K562 (cell line): ENCODE data around the gene LHFPL5. TPM values are rescaled to one million over a fixed set of nuclear protein-coding genes. Genes with fewer than 3 reads are reported as not detected.
A peak's percentile ranks its signal among the peaks of the same experiment; 100 is the strongest.

Experiments used
- BRCA1 ChIP-seq, 2 experiments: fragments of 450-650 bp in 1 of 2; sonication (generic) in 1 of 2; formaldehyde crosslinking in 1 of 2; IDR thresholded peaks; 2 replicates each; pipeline versions ENCODE4 v1.5.0 to v1.6.1; 2017 to 2020; ENCODE audit warnings: mild to moderate bottlenecking in 1 of 2, missing genetic modification reagents in 1 of 2
- C11orf30 ChIP-seq: fragments of 450-650 bp; IDR thresholded peaks from 2 replicates; pipeline ENCODE4 v1.6.1; 2016; ENCODE audit warnings: low read depth, mild to moderate bottlenecking
- CBFA2T2 ChIP-seq: fragments of 450-650 bp; conservative IDR thresholded peaks from 2 replicates; pipeline ENCODE4 v1.6.1; 2017; ENCODE audit warnings: mild to moderate bottlenecking
- CBX3 ChIP-seq, 2 experiments: IDR thresholded peaks; 1 replicate in 1 of 2; 2 replicates in 1 of 2; pipeline ENCODE4 v1.6.1; 2012; ENCODE audit warnings: inconsistent platforms in 2 of 2, low read length in 2 of 2, borderline replicate concordance in 1 of 2, control low read depth in 1 of 2
- KLF13 ChIP-seq: fragments of 450-650 bp; IDR thresholded peaks from 2 replicates; pipeline ENCODE4 v1.6.1; 2016; ENCODE audit warnings: missing genetic modification characterization, low read depth, mild to moderate bottlenecking, missing compliant biosample characterization, moderate library complexity, borderline replicate concordance
- NFYB ChIP-seq: IDR thresholded peaks from 2 replicates; pipeline ENCODE4 v1.6.1; 2011; ENCODE audit warnings: mild to moderate bottlenecking, moderate library complexity; ENCODE audit not compliant: insufficient read length; ENCODE audit errors: extremely low read depth
- POLR2B ChIP-seq: fragments of 450-650 bp; IDR thresholded peaks from 2 replicates; pipeline ENCODE4 v1.6.1; 2018; ENCODE audit warnings: low read depth; ENCODE audit not compliant: partially characterized antibody
- PTTG1 ChIP-seq: fragments of 450-650 bp; IDR thresholded peaks from 2 replicates; pipeline ENCODE4 v1.6.1; 2016; ENCODE audit warnings: low read depth, mild to moderate bottlenecking, missing genetic modification characterization, missing compliant biosample characterization
- RBM25 ChIP-seq: fragments of 200-400 bp; formaldehyde crosslinking; IDR thresholded peaks from 2 replicates; pipeline ENCODE4 v1.6.1; 2018; ENCODE audit warnings: low read length, low read depth, moderate library complexity; ENCODE audit not compliant: severe bottlenecking
- TAF1 ChIP-seq: IDR thresholded peaks from 2 replicates; pipeline ENCODE4 v1.6.1; 2011; ENCODE audit warnings: mild to moderate bottlenecking, low read length, moderate library complexity; ENCODE audit not compliant: insufficient read depth, control insufficient read depth, severe bottlenecking; ENCODE audit errors: extremely low read depth
- TBP ChIP-seq: optimal IDR thresholded peaks from 2 replicates; pipeline ENCODE3; 2011; ENCODE audit warnings: low read depth, low read length, improper control_type of control experiment
- TGIF2 ChIP-seq: sonication (generic); formaldehyde crosslinking; IDR thresholded peaks from 2 replicates; pipeline ENCODE4 v1.8.1; 2022; ENCODE audit warnings: mild to moderate bottlenecking, missing genetic modification reagents, moderate library complexity
- ZNF583 ChIP-seq: fragments of 250-450 bp; sonication (Bioruptor Pico); IDR thresholded peaks from 2 replicates; pipeline ENCODE4 v1.4.0; 2020
- ZNF695 ChIP-seq: fragments of 450-650 bp; formaldehyde crosslinking; IDR thresholded peaks from 2 replicates; pipeline ENCODE4 v1.4.0; 2020; ENCODE audit warnings: mild to moderate bottlenecking, moderate library complexity
- ZNF77 ChIP-seq: fragments of 250-450 bp; sonication (Bioruptor Pico); IDR thresholded peaks from 2 replicates; pipeline ENCODE4 v1.5.0; 2020
- ZZZ3 ChIP-seq: fragments of 450-650 bp; IDR thresholded peaks from 2 replicates; pipeline ENCODE4 v1.6.1; 2016; ENCODE audit warnings: antibody characterized with exemption, mild to moderate bottlenecking, moderate library complexity
- polyA plus RNA-seq, 8 experiments: library from polyadenylated mRNA; depleted of rRNA in 4 of 8; stranded (reverse) in 5 of 8; unstranded in 3 of 8; fragments of >200 nt; fragmentation: Nextera tagmentation in 2 of 8; fragmentation: Illumina TruSeq in 1 of 8; extraction: Ambion mirVana in 2 of 8; extraction: Trizol in 1 of 8; gene quantifications; 2 replicates each; pipeline versions ENCODE4 v1.2.1 to v1.2.3, GENCODE V29; 2011 to 2014; ENCODE audit warnings: inconsistent platforms in 1 of 8, missing spikeins in 1 of 8
- total RNA-seq, 7 experiments: library from RNA; depleted of rRNA in 6 of 7; stranded (reverse); fragments of >200 nt in 6 of 7; fragmentation: Illumina TruSeq in 2 of 7; extraction: Trizol in 2 of 7; gene quantifications; 2 replicates each; pipeline versions ENCODE4 v1.2.1 to v1.2.3, GENCODE V29; 2011 to 2021; ENCODE audit warnings: low replicate concordance in 1 of 7
- TF ChIP-seq, protein P1 (sequence below): sonication (generic); formaldehyde crosslinking; IDR thresholded peaks from 2 replicates; pipeline ENCODE4 v1.8.0; 2022; ENCODE audit warnings: mild to moderate bottlenecking, missing genetic modification reagents
- TF ChIP-seq, protein P2 (sequence below): sonication (generic); formaldehyde crosslinking; IDR thresholded peaks from 2 replicates; pipeline ENCODE4 v1.8.1; 2023; ENCODE audit warnings: mild to moderate bottlenecking, missing genetic modification reagents
- TF ChIP-seq, protein P3 (sequence below): IDR thresholded peaks from 2 replicates; pipeline ENCODE4 v1.6.1; 2016; ENCODE audit warnings: missing genetic modification characterization, missing compliant biosample characterization
- TF ChIP-seq, protein P4 (sequence below): fragments of 200-400 bp; formaldehyde crosslinking; IDR thresholded peaks from 2 replicates; pipeline ENCODE4 v1.6.1; 2017; ENCODE audit warnings: mild to moderate bottlenecking, low read depth, low read length, moderate library complexity

LHFPL5 gene
- total and polyA plus RNA-seq, 9 of the 15 experiments (the other 6 are each of a cell fraction or from before 2014, with no cell fraction given) = not detected

DNA sequence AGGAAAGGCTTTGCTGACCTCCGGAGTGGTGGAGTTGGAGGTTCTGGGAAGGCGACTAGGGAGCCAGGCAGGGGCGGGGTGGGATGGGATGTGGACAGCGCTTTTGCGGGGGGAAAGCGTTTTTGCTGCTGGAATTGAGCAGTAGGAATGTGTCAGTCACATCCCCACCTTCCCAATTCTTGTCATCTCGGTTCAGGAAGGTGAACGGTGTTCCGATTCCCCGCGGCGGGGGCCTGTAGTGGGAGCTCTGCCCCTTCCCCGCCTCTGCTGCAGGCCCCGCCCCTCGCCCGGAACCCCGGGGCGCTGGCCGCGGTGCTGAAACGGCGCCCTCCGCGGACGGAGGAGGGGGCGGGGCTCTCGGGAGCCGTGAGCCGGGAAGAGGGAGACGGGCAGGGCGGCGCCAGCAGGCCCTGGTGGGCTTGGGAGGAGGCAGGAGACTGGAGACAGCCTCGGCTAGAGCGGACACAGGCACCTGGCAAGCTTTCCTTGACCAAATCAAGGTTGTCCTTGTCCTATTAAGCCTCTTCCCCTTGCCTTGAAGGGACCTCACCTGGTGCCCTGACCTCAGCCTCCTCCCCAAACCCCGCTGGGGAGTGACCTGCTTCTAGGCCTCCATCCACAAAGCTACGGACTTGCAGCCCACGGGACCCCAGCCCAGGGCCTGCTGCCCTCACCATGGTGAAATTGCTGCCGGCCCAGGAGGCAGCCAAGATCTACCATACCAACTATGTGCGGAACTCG, at the start of gene LHFPL5 (continued):
- TF ChIP-seq TBP = no peak
- TF ChIP-seq, protein P1, sequence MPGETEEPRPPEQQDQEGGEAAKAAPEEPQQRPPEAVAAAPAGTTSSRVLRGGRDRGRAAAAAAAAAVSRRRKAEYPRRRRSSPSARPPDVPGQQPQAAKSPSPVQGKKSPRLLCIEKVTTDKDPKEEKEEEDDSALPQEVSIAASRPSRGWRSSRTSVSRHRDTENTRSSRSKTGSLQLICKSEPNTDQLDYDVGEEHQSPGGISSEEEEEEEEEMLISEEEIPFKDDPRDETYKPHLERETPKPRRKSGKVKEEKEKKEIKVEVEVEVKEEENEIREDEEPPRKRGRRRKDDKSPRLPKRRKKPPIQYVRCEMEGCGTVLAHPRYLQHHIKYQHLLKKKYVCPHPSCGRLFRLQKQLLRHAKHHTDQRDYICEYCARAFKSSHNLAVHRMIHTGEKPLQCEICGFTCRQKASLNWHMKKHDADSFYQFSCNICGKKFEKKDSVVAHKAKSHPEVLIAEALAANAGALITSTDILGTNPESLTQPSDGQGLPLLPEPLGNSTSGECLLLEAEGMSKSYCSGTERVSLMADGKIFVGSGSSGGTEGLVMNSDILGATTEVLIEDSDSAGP (CRISPR knock-in tag) = 0 out of 2 replicates have a peak, but pooled peaks have one; percentile 15
- TF ChIP-seq, protein P2, sequence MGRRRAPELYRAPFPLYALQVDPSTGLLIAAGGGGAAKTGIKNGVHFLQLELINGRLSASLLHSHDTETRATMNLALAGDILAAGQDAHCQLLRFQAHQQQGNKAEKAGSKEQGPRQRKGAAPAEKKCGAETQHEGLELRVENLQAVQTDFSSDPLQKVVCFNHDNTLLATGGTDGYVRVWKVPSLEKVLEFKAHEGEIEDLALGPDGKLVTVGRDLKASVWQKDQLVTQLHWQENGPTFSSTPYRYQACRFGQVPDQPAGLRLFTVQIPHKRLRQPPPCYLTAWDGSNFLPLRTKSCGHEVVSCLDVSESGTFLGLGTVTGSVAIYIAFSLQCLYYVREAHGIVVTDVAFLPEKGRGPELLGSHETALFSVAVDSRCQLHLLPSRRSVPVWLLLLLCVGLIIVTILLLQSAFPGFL (CRISPR knock-in tag) = no peak; the same call in 1 of the 2 replicates
- no peak for TF ChIP-seq ZZZ3
- no peak for TF ChIP-seq C11orf30
- no peak for TF ChIP-seq PTTG1 (tag)
- peak; percentile 98 for TF ChIP-seq TGIF2 (CRISPR knock-in tag)
- no peak for TF ChIP-seq POLR2B
- no peak for TF ChIP-seq ZNF77 (CRISPR knock-in tag)
- TF ChIP-seq RBM25 = no peak
- TF ChIP-seq ZNF583 = peak; percentile 51; the same call in 1 of the 2 replicates
- TF ChIP-seq CBFA2T2 = no peak
- TF ChIP-seq, protein P3, sequence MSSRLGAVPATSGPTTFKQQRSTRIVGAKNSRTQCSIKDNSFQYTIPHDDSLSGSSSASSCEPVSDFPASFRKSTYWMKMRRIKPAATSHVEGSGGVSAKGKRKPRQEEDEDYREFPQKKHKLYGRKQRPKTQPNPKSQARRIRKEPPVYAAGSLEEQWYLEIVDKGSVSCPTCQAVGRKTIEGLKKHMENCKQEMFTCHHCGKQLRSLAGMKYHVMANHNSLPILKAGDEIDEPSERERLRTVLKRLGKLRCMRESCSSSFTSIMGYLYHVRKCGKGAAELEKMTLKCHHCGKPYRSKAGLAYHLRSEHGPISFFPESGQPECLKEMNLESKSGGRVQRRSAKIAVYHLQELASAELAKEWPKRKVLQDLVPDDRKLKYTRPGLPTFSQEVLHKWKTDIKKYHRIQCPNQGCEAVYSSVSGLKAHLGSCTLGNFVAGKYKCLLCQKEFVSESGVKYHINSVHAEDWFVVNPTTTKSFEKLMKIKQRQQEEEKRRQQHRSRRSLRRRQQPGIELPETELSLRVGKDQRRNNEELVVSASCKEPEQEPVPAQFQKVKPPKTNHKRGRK (tag) = no peak
- no peak for TF ChIP-seq BRCA1 (IDR thresholded peaks at IDR 0.05)
- TF ChIP-seq BRCA1 (CRISPR knock-in tag; IDR thresholded peaks at IDR 0.05) = no peak; the same call in 1 of the 2 replicates
- TF ChIP-seq KLF13 (tag) = peak; percentile 94
- no peak for TF ChIP-seq TAF1
- no peak for TF ChIP-seq ZNF695 (CRISPR knock-in tag)
- no peak for TF ChIP-seq NFYB
- no peak for TF ChIP-seq CBX3 (IDR thresholded peaks at IDR 0.05; ENCODE audit: borderline replicate concordance in 1 of 2, low read length in 2 of 2)
- TF ChIP-seq, protein P4, sequence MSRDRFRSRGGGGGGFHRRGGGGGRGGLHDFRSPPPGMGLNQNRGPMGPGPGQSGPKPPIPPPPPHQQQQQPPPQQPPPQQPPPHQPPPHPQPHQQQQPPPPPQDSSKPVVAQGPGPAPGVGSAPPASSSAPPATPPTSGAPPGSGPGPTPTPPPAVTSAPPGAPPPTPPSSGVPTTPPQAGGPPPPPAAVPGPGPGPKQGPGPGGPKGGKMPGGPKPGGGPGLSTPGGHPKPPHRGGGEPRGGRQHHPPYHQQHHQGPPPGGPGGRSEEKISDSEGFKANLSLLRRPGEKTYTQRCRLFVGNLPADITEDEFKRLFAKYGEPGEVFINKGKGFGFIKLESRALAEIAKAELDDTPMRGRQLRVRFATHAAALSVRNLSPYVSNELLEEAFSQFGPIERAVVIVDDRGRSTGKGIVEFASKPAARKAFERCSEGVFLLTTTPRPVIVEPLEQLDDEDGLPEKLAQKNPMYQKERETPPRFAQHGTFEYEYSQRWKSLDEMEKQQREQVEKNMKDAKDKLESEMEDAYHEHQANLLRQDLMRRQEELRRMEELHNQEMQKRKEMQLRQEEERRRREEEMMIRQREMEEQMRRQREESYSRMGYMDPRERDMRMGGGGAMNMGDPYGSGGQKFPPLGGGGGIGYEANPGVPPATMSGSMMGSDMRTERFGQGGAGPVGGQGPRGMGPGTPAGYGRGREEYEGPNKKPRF = no peak
